ENCODE measurements around the gene RNF151. TPM values are rescaled to one million over a fixed set of nuclear protein-coding genes. Genes with fewer than 3 reads are reported as not detected.
"Not testable (repeated sequence)": the region's sequence is repeated elsewhere in the genome, so short reads cannot be mapped to it uniquely, and the experiment has no call there.

The RNF151 gene
- total RNA-seq, 1 experiment from 2014 or later, result not detected

DNA sequence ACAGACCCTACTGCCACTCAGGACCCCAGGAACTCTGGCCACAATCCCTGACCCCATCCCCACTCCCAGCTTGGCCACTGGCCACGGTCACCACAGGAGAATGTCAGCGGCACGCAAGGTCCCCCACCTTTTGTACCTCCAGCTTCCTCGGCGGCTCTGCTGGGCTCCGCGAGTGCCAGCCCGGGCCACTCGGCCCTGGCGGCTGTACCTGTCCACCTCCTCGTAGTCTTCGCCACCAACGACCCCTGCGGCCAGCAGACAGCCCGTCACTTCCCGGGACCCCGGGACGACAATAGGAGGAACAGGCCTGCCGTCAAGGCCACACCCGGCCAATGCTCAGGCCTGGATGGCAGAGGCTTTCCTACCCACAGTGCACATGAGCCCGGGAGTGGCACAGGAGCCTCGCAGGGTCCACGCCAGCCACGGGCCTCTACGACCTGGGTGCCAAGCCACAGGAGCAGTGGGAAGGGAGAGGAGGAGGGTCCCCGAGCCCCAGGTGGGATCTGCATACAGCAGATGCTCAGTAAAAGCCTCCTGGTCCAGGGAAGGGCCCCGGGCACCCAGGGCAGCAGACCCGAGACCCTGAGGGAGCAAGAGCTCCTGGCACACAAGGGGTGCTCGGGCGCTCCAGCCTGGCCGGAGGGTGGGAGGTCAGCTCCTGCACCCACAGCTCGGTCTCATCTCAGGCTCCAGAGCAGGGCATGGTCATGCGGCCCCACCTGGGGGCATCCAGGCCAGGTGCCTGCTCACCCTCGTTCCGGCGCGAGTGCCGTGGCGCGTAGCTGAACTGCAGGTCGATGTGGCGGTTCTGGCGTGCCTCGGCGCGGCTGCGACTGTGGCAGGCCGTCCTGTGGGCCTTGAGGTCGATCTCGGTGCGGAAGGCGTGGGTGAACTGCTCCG is 35.0 kb downstream of the RNF151 start:
- DNase-seq (ENCODE audit: low spot score), result no peak
- in situ Hi-C loops (cut with HindIII; ENCODE audit: low sequenced_read_pairs), result no loop called here

DNA sequence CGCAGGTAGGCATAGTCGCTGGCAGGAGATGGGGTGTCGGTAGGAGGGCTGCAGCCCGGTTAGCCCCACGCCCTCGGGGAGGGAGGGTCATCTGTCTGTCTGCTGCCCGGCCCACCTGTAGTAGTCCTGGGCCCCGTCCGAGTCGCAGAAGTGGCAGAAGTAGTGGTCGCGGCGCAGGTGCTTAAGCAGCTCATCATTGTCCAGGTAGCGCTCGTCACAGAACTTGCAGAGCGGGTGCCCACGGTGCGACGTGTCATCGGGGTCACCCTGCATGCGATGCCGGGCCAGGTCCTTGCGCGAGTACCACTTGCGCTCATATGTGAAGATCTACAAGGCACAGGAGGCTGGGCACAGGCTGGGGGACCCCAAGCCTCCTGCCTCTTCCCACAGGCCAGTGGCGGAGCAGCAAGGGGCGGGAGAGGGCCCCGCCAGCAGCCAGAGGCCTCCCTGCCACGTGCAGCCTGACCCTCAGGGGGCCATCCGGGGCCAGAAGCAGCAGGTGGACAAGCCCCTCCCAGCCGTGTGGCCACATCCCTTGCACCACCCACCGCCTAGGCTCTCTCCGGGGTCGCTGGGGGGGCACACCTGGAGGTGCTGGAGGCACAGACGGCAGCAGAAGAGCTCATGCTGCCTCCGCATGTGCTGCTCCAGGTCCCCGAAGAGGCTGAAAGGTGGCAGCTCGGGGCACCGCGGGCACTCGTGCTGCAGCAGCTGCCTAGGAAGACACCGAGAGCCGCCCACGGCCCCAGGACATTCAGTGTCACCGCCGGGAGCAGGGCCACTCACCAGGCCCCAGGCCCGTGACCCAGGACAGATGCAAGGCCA is 36.0 kb downstream of the RNF151 start:
- in situ Hi-C loops (cut with HindIII; ENCODE audit: low sequenced_read_pairs), result no loop called here
- DNase-seq (ENCODE audit: low spot score), result no peak

DNA sequence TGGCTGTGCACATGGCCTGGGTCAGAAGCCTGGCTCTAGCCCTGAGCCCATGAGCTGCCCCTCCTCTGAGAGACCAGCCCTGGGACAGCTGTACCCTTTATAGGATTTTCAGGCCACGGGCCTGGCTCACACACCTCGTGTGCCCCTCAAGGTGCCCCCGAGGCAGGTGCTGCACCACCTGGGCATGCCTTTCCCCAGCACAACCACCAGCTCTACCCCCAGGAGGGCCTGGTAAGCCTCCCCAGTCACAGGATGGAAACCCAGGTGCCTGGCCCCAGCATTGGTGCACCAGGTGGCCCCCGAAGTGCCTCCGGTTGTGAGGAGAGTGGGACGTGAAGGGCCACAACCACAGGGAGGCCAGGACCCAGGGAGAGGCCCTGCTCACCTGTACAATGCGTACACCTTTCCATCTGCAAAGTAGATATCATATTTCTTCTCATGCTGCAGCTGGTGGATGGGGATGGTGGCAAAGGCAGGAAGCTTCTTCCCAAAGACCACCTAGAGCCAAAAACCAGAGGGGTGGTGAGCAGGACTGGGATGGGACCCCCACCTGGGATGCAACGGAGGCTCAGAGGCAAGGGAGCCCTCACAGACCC is 36.7 kb downstream of the RNF151 start:
- in situ Hi-C loops (cut with HindIII; ENCODE audit: low sequenced_read_pairs), result no loop called here
- DNase-seq (ENCODE audit: low spot score), result no peak

DNA sequence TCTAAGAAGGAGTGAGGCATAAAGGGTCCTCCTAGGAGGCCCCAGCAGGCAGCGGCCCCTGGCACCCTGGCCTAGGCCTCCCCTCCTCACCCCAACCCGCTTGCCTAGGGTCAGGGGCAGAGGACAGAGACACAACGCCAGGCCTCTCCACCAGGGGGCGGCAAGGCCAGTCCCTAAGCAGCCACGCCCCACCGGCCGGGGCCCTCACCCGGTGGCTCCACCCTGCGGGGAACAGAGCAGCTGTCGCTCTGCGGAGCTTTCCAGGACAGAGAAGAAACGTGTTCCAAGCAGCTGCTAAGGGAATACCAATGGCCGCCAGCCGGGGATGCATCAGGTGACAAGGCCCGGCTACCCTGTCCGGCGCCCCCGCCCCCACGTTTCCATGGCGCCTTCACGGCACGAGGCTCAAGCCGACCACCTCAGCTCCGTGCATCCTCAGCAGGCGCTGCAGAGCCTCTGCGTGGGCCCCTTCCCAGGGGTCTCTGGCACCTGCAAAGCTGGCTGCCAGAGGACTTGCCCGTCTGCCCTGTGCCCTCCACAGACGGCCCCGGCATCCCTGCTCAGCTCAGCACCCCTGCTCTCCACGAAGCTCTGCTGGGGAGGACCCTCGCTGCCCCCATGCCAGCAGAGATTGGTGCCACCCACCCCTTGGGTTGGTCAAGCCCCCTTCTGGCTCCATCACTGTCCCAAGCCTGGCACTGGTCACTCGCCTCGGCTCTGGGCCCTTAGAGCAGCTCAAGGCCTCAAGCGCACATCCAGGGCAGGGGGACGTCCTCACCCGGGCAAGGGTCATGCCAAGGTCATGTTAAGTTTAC is 37.4 kb downstream of the RNF151 start:
- in situ Hi-C loops (cut with HindIII; ENCODE audit: low sequenced_read_pairs), result no loop called here

DNA sequence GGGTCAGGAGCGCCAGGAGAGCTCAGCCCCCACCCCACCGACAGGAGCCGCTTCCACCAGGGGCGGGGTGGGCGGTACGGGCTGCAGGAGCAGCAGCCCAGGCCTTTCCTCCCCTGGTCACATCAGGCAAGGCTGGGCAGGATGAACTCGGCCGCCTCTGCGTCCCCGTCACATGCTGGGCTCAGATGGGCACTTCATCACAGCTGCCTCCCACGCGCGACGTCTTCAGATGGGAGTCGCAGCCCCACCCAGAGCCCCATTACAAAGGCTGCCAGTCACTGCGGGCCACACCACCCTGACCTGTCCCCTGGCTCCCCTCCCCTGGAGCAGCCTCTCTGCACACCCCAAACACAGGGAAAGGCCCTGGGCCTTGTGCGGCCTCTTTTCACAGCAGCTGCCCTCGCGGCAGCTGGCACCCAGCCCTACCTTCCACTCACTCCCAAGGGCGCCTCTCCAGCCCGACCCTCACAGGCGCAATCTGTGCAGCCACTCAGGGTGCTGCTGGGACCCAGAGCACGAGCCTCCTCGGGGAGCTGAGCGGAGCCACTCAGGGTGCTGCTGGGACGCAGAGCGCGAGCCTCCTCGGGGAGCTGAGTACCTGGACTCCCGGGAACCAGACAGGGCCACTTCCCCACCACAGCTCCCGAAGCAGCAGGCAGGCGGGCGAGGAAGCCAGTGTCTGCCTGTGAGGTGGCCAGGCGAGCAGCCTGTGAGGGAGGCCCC is 38.3 kb downstream of the RNF151 start:
- DNase-seq (ENCODE audit: low spot score), result peak; percentile 43
- in situ Hi-C loops (cut with HindIII; ENCODE audit: low sequenced_read_pairs), result no loop called here

More for the DNA sequence above, 37.4 kb downstream of the RNF151 start:
- DNase-seq (ENCODE audit: low spot score), result peak; percentile 77

DNA sequence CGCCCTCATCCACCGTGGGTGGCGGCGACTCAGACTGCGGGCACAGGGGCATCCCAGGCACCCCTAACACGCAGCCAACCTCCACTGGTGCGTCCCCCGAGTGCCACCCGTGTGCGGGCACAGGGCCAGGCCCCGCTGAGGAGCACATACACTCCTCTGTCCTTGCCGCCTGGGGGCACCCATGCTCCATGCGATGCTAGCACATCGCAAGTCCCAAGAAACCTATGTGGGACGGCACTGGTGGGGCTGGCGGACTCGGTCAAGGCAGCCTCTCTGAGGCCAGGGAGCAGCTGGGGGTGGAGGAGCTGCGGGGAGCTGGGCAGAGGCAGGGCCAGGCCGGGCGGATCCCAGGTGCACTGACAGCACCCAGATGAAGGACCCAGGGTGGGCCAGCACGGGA is 39.0 kb downstream of the RNF151 start:
- in situ Hi-C loops (cut with HindIII; ENCODE audit: low sequenced_read_pairs), result no loop called here
- DNase-seq (ENCODE audit: low spot score), result peak; percentile 68

DNA sequence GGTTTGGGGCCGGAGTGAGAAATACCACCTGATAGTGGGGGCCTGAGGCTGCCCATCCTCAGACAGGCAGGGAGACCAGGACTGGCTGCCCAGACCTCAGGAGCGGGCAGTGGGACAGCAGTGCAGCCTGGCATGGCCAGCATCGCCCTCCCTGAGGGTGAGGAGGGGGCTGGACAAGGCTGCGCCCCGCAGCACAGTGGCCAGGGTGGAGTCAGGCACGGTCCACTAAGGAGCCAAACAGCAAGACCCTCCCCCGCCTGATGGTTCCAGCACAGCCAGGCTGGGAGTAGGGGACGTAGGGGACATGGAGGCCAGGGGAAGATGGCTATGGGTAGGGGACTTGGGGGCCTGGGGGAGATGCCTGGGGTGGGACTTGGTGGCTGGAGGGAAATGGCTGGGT is 39.7 kb downstream of the RNF151 start:
- DNase-seq (ENCODE audit: low spot score), result no peak
- in situ Hi-C loops (cut with HindIII; ENCODE audit: low sequenced_read_pairs), result no loop called here

DNA sequence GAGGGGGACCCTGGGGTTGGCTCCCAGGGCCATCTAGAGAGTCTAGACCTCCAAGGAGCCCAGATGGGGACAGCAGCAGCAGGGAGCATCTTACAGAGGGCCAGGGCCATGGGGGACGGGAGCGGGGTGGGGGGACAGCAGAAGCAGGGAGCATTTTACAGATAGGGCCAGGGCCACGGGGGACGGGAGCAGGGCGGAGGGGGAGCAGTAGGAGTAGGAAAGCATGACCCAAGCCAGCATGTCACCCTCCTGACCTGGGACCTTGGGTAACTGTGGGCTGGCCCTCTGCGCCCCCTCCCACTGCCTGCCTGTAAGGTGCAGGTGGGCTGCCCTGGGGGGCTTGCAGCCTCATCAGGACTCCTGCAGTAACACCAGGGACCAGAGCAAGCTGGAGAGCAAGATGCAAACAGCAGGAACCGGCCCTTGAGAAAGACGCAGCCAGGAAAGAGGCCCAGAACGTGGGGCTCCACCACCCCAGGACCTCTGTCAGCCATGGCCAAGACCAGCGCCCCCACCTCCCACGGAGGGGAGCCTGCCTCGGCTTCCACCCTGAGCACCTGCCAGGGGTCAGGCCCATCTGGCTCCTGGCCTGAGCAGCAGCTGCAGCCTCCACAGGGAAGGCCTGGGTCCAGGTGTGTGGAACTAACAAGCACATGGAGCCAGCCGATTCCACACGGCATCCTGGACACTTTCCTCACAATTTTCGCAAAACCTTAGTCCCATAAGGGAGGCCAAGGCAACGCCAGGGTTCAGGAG is 40.6 kb downstream of the RNF151 start:
- DNase-seq (ENCODE audit: low spot score), result no peak
- in situ Hi-C loops (cut with HindIII; ENCODE audit: low sequenced_read_pairs), result no loop called here

DNA sequence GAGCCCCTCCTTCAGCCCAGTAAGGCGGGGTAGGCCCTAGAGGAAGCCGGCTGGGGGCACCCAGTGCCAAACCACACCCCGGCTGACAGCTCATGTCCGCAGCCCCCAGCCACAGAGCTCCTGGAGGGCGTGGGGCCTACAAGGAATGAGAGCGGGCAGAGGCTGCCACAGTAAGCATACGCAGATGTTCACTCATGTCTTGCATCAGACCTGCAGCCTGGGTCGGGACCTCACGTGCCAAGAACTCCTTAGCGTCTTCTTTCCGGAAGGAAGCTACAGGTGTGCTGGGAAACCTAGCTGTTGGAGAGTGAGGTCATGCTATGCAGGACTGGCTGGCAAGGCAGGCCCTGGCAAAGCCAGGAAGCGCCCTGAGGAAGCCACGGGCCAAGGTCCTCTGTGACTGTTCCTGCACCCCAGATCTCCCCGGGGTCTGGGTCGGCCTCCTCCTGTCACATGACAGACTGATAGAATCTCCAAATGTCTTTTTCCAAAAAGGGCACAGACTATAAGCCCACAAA is 41.4 kb downstream of the RNF151 start:
- DNase-seq (ENCODE audit: low spot score), result no peak
- in situ Hi-C loops (cut with HindIII; ENCODE audit: low sequenced_read_pairs), result no loop called here

DNA sequence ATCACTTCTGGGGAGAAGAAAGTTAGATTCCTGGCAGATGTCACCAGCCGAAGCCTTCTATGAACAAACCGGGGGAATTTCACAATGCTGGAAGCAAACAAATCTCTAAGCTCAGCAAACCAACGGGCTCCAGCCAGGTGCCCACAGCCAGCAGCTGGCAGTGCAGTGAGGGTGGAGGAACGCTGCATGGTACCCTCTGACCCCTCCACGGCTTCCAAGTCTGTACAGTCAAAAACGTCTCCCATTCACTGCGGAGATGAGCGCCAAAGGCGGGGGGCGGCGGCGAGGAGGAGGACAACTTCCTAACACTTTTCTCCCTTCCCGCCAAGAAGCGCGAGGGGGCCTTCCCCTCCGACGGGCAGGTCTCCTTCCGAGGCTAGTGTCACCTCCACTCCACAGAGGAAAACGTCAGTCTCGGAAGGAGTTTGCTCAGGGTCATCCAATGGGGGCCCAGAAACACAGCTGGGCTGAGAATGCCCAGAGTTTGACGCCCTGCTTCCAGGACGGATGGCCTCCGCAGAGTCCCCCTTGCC is 42.0 kb downstream of the RNF151 start:
- in situ Hi-C loops (cut with HindIII; ENCODE audit: low sequenced_read_pairs), result no loop called here
- DNase-seq (ENCODE audit: low spot score), result no peak

DNA sequence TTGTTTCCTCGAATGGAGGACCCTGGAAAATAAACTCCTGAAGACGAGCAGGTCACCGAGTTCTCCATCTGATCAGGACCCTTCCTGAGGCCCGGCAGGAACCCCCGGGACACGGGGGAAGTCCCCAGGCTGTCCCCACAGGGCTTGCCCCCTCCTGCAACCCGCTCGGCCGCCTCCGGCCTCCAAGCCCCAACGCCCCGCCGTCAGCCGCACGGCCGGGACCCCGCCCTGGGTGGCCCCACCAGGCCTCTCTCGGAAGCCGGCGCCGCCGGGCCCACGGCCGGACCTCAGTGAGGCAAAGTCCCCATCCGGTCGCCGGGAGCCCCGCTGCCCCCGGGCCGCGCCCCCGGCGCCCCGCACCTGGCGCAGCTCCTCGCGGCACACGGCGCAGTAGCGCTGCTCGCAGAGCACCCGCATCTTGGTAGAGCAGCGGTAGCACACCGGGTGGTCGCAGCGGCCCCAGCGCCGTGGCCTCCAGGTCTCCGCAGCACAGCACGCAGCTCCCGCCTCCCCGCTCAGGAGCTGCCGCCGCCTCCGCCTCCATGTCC is 42.6 kb downstream of the RNF151 start:
- in situ Hi-C loops (cut with HindIII; ENCODE audit: low sequenced_read_pairs), result no loop called here
- no peak for DNase-seq (ENCODE audit: low spot score)

DNA sequence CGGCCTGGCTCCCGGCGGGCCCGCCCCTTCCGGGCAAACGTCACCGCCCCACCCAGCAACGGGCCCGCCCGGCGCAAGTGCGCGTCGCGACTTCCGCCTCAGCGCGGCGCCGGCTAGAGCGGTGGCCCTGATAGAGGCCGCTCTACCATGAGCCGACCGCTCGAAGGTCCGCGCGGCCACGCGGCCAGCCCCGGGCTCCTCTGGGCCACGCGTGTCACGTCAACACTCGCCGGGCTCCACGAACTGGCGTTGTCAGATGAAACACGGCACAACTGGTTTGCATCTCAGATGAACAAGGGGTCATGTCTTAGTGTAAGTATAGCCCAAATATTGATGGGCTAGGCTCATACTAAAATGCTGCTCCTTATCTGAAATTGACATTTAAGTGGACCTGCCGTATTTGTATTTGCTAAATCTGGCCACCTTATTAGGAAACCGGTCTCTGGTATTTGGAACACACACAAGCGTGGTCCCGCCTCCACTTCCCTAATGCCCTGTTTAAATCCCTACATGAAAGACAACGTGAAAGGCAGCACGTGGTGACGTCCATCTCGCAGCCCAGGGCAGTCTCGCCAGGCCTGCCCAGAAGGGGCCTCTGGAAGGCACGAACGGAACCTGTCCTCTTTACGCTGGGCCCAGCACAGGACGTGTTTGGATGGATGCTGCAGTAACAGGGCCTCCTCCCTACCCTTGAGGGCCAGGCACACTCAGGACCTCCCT is 43.3 kb downstream of the RNF151 start, which contains the start of gene ZNF598:
ZNF598 (minus strand) TSS at position 31 of the 720 bp plus-strand sequence.
- DNase-seq (ENCODE audit: low spot score), result peak; percentile 87

DNA sequence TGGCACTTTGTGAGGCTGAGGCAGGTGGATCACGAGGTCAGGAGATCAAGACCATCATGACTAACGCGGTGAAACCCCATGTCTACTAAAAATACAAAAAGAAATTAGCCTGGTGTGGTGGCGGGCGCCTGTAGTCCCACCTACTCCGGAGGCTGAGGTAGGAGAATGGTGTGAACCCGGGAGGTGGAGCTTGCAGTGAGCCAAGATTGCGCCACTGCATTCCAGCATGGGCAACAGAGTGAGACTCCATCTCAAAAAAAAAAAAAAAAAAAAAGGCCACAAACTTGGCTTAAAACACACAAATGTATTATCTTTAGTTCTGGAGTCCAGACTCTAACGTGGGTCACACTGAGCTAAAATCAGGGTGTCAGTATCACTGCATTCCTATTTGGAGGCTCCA is 45.1 kb downstream of the RNF151 start:
- in situ Hi-C loops (cut with HindIII; ENCODE audit: low sequenced_read_pairs); DNase-seq (ENCODE audit: low spot score): not testable (repeated sequence)

More for the DNA sequence above, 43.3 kb downstream of the RNF151 start, which contains the start of gene ZNF598:
- in situ Hi-C loops (cut with HindIII; ENCODE audit: low sequenced_read_pairs), result no loop called here

DNA sequence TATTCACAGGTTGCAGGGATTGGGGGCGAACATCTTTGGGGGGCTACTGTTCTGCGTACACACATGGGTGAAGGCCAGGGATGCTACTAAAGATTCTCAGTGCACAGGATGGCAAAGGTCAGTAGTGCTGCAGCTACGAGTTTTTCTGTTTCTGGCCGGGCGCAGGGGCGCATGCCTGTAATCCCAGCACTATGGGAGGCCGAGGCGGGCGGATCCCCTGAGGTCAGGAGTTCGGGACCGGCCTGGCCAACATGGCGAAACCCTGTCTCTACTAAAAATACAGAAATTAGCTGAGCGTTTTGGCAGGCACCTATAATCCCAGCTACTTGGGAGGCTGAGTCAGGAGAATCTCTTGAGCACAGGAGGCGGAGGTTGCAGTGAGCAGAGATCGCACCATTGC is 46.9 kb downstream of the RNF151 start:
- in situ Hi-C loops (cut with HindIII; ENCODE audit: low sequenced_read_pairs), result no loop called here
- no peak for DNase-seq (ENCODE audit: low spot score)

DNA sequence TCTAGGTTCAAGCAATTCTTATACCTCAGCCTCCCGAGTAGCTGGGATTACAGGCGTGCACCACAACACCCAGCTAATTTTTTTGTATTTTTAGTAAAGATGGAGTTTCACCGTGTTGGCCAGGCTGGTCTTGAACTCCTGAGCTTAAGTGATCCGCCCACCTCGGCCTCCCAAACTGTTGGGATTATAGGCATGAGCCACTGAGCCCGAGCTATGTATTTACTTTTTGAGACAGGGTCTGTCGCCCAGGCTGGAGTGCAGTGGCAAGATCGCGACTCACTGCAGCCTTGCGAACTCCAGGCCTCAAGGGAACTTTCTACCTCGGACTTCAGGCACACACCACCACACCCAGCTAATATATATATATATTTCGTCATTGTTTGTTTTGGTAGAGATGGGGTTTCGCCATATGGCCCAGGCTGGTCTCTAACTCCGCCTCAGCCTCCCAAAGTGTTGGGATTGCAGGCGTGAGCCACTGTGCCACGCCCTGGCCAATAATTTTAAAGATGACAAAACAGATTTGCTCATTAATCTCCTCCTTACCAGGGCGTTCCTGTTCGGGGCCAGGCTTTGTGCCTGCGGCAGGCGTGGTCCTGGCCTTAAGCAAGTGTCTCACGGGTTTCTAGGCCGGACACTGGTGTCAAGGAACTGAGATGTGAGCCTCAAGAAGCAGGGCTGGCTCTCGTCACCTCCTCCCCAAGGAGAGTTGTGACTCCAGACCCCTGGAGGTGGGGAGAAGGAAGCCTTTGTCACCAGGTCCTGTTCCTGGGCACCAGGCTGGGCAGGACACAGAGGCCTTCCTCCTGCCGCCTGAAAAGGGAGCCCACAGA is 48.7 kb downstream of the RNF151 start:
- no peak for DNase-seq (ENCODE audit: low spot score)
- in situ Hi-C loops (cut with HindIII; ENCODE audit: low sequenced_read_pairs), result no loop called here

DNA sequence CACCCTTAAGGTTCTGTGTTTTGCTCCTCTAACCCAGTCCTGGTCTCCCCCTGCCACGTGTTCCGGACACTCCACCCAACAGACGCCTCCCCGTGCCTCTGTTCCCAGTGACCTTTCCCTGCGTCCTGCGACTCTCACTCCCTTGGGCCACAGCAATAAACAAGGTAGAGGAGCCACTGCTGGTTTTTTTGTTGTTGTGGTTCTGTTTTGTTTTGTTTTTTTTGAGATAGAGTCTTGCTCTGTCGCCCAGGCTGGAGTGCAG is 49.2 kb downstream of the RNF151 start:
- DNase-seq (ENCODE audit: low spot score), result no peak
- in situ Hi-C loops (cut with HindIII; ENCODE audit: low sequenced_read_pairs), result no loop called here

All from G401 (cell line).